Muscle of leg (tissue), 16 donors: ENCODE results near the gene SPINK8. TPM values are rescaled to one million over a fixed set of nuclear protein-coding genes. Genes with fewer than 3 reads are reported as not detected.
"Not testable (repeated sequence)": the region's sequence is repeated elsewhere in the genome, so short reads cannot be mapped to it uniquely, and the experiment has no call there.

Experiments used
- DNase-seq: peaks from one replicate; pipeline ENCODE4 v3.0.0; 2013
- H3K27ac ChIP-seq: one replicate; pipeline ENCODE4 v1.5.1; 2013; ENCODE audit warnings: mild to moderate bottlenecking, low read length, control low read depth
- H3K27me3 ChIP-seq: one replicate; pipeline ENCODE4 v1.6.1; 2013; ENCODE audit warnings: low read length; ENCODE audit not compliant: control insufficient read depth, insufficient read depth
- H3K36me3 ChIP-seq: one replicate; pipeline ENCODE4 v1.6.1; 2013; ENCODE audit warnings: low read length; ENCODE audit not compliant: control insufficient read depth, insufficient read depth
- H3K4me1 ChIP-seq: one replicate; pipeline ENCODE4 v1.6.1; 2013; ENCODE audit warnings: low read length; ENCODE audit not compliant: control insufficient read depth, insufficient read depth
- H3K4me3 ChIP-seq: one replicate; pipeline ENCODE4 v1.5.1; 2013; ENCODE audit warnings: low read length, control low read depth
- H3K9me3 ChIP-seq: replicated peaks from 2 replicates; pipeline ENCODE4 v1.6.1; 2013; ENCODE audit warnings: low read depth, low read length; ENCODE audit not compliant: control insufficient read depth
- WGBS: methylation state at CpG from one replicate; pipeline ENCODE4 v1.1.5; 2013; ENCODE audit warnings: missing lambda C conversion rate; ENCODE audit not compliant: insufficient coverage; 5-methylcytosine and 5-hydroxymethylcytosine counted together
- long read RNA-seq, 11 donors: transcript quantifications; one replicate each; lab custom pipeline, GENCODE V29; 2026
- polyA plus RNA-seq, 8 donors: library from polyadenylated mRNA; unstranded; fragments of 120-200 nt; gene quantifications; one replicate each; pipeline versions ENCODE4 v1.2.1 to v1.2.3, GENCODE V29; 2013; ENCODE audit warnings: inconsistent platforms in 1 of 8, low replicate concordance in 1 of 8; ENCODE audit not compliant: insufficient read length in 8 of 8, insufficient read depth in 1 of 8
- total RNA-seq: library from RNA; stranded (reverse); fragments of 120-200 nt; gene quantifications from one replicate; pipeline ENCODE4 v1.2.4, GENCODE V29; 2013

SPINK8 gene
- total RNA-seq (not detected), polyA plus RNA-seq (under 1 TPM in 1 of 8 donors, not detected in 7; 0.49 TPM)
- long read RNA-seq, donor 1, result 0 reads
- long read RNA-seq, donor 2, result 0 reads
- long read RNA-seq, donor 3, result 0 reads
- long read RNA-seq, donor 4, result 0 reads
- long read RNA-seq, donor 5, result 0 reads
- long read RNA-seq, donor 6, result 0 reads
- long read RNA-seq, donor 7, result 0 reads
- long read RNA-seq, donor 8, result 0 reads
- long read RNA-seq, donor 9, result 0 reads
- long read RNA-seq, donor 10, result 0 reads
- long read RNA-seq, donor 11, result 0 reads

GRCh38 chr3:48333346-48334245 is at the start of gene SPINK8:
Gene SPINK8 (minus strand): TSS chr3:48333661. CDS start chr3:48328341, 5,320 bp downstream.
- not testable (repeated sequence) for H3K36me3 ChIP-seq, H3K4me1 ChIP-seq, H3K27ac ChIP-seq, H3K9me3 ChIP-seq, DNase-seq, H3K4me3 ChIP-seq, H3K27me3 ChIP-seq
- 66% methylated on average over 8 of the region's 15 CpGs for WGBS

GRCh38 chr3:48372862-48373435 is 39.5 kb upstream of the SPINK8 start:
- DNase-seq, result no peak
- Histone ChIP-seq H3K27ac (no peak overlapping the region), H3K36me3 (no peaks in the 10 kb centered on the region), H3K4me3 (no peak overlapping the region), H3K27me3 (no peaks in the 10 kb centered on the region), H3K4me1 (no peaks in the 10 kb centered on the region), H3K9me3 (no peaks in the 10 kb centered on the region)
- WGBS, result 33% methylated on average over 1 of the region's 5 CpGs

- no peak overlapping the region for H3K27ac ChIP-seq
- no peaks in the 10 kb centered on the region for H3K9me3 ChIP-seq
- no peaks in the 10 kb centered on the region for H3K36me3 ChIP-seq
- no peak for DNase-seq
- no peak overlapping the region for H3K4me3 ChIP-seq
- 38% methylated on average over 6 of the region's 7 CpGs for WGBS
- H3K27me3 ChIP-seq, result no peaks in the 10 kb centered on the region
- H3K4me1 ChIP-seq, result peaks cover under 1% of the 10 kb centered on the region
Observed at GRCh38 chr3:48372377-48372770, 38.9 kb upstream of the SPINK8 start.

- DNase-seq, result no peak
- Histone ChIP-seq H3K27ac (no peak within 1 kb of the TSS), H3K36me3 (no peaks in the 10 kb centered on the region), H3K27me3 (no peaks in the 10 kb centered on the region), H3K9me3 (no peaks in the 10 kb centered on the region), H3K4me3 (no peak within 1 kb of the TSS), H3K4me1 (peaks cover 4% of the 10 kb centered on the region)
- 68% methylated on average over 4 of the region's 11 CpGs for WGBS
Observed at GRCh38 chr3:48371651-48372376, 38.4 kb upstream of the SPINK8 start, which contains the start of gene FBXW12. Gene FBXW12 (plus strand): TSS chr3:48372219. CDS start chr3:48372768, 549 bp downstream.

GRCh38 chr3:48370333-48370713 is 36.9 kb upstream of the SPINK8 start:
- peaks cover 4% of the 10 kb centered on the region for H3K4me1 ChIP-seq
- H3K4me3 ChIP-seq, result no peak overlapping the region
- DNase-seq, result no peak
- no peaks in the 10 kb centered on the region for H3K27me3 ChIP-seq
- H3K27ac ChIP-seq, result no peak overlapping the region
- 55% methylated on average over 6 of the region's 7 CpGs for WGBS
- no peaks in the 10 kb centered on the region for H3K9me3 ChIP-seq
- no peaks in the 10 kb centered on the region for H3K36me3 ChIP-seq

- H3K27ac ChIP-seq, result no peak overlapping the region
- H3K9me3 ChIP-seq, result no peaks in the 10 kb centered on the region
- no peak overlapping the region for H3K4me3 ChIP-seq
- no peaks in the 10 kb centered on the region for H3K27me3 ChIP-seq
- H3K4me1 ChIP-seq, result peaks cover 4% of the 10 kb centered on the region
- DNase-seq, result no peak
- no peaks in the 10 kb centered on the region for H3K36me3 ChIP-seq
- WGBS, result 69% methylated on average over 4 of the region's 7 CpGs
Observed at GRCh38 chr3:48369693-48370332, 36.4 kb upstream of the SPINK8 start.

- no peaks in the 10 kb centered on the region for H3K9me3 ChIP-seq
- no peaks in the 10 kb centered on the region for H3K36me3 ChIP-seq
- no peak overlapping the region for H3K27ac ChIP-seq
- DNase-seq, result peak; percentile 26
- H3K4me3 ChIP-seq, result no peak overlapping the region
- no peaks in the 10 kb centered on the region for H3K27me3 ChIP-seq
- peaks cover 4% of the 10 kb centered on the region for H3K4me1 ChIP-seq
Observed at GRCh38 chr3:48367201-48367600, 33.7 kb upstream of the SPINK8 start.

GRCh38 chr3:48364840-48365239 is 31.4 kb upstream of the SPINK8 start:
- peaks cover 4% of the 10 kb centered on the region for H3K4me1 ChIP-seq
- no peaks in the 10 kb centered on the region for H3K9me3 ChIP-seq
- H3K27me3 ChIP-seq, result no peaks in the 10 kb centered on the region
- DNase-seq, result no peak
- H3K36me3 ChIP-seq, result no peaks in the 10 kb centered on the region
- no CpG with 5 or more reads among the region's 1 CpG for WGBS
- H3K27ac ChIP-seq, result no peak overlapping the region
- H3K4me3 ChIP-seq, result no peak overlapping the region

- H3K4me1 ChIP-seq, result no peaks in the 10 kb centered on the region
Observed at GRCh38 chr3:48361928-48362327, 28.5 kb upstream of the SPINK8 start.

More at GRCh38 chr3:48361928-48362327, 28.5 kb upstream of the SPINK8 start:
- H3K4me3 ChIP-seq, result no peak overlapping the region
- DNase-seq, result no peak
- no peak overlapping the region for H3K27ac ChIP-seq
- no peaks in the 10 kb centered on the region for H3K27me3 ChIP-seq
- H3K36me3 ChIP-seq, result no peaks in the 10 kb centered on the region
- no peaks in the 10 kb centered on the region for H3K9me3 ChIP-seq
